Measurements from ENCODE around the gene KRT71.

Gene KRT71

GRCh38 chr12:52527121-52527800 is 25.7 kb downstream of the KRT71 start:
- H3K27me3 ChIP-seq (ENCODE audit: insufficient read depth, low read length, poor library complexity, severe bottlenecking): no peaks in the 10 kb centered on the region
- H3K4me1 ChIP-seq (ENCODE audit: insufficient read depth, low read length, poor library complexity, severe bottlenecking): peaks cover 7% of the 10 kb centered on the region
- peak overlapping the region; percentile 39 for H3K9ac ChIP-seq (ENCODE audit: low read depth, low read length, poor library complexity, severe bottlenecking)

GRCh38 chr12:52526511-52526951 is 26.4 kb downstream of the KRT71 start:
- Histone ChIP-seq H3F3A (ENCODE audit: low read depth) (no peaks in the 10 kb centered on the region), H3K9me3 (ENCODE audit: insufficient read depth, low read depth, low read length) (no peaks in the 10 kb centered on the region), H3K4me1 (ENCODE audit: insufficient read depth, low read length, poor library complexity, severe bottlenecking) (peaks cover 7% of the 10 kb centered on the region), H3K4me2 (ENCODE audit: low read depth, low read length, poor library complexity, severe bottlenecking) (peak overlapping the region; percentile 14), H4K20me1 (ENCODE audit: insufficient read depth, low read length, poor library complexity, severe bottlenecking) (no peaks in the 10 kb centered on the region), H3K36me3 (ENCODE audit: insufficient read depth, low read length) (no peaks in the 10 kb centered on the region), H2AFZ (ENCODE audit: low read length) (no peak overlapping the region), H3K27me3 (ENCODE audit: insufficient read depth, low read length, poor library complexity, severe bottlenecking) (no peaks in the 10 kb centered on the region), H3K4me3 (ENCODE audit: low read length, poor library complexity, severe bottlenecking) (no peak overlapping the region), H3K79me2 (ENCODE audit: insufficient read depth, low read length) (no peaks in the 10 kb centered on the region), H3K9me2 (replicated peaks; ENCODE audit: low read depth, low read length) (no peaks in the 10 kb centered on the region), H3K9ac (ENCODE audit: low read depth, low read length, poor library complexity, severe bottlenecking) (peak overlapping the region; percentile 39)
- TF ChIP-seq EZH2phosphoT487 (IDR thresholded peaks at IDR 0.05; ENCODE audit: borderline replicate concordance): no peak
- TF ChIP-seq CTCF (conservative IDR thresholded peaks at IDR 0.05; ENCODE audit: low read length): no peak

More at GRCh38 chr12:52527121-52527800, 25.7 kb downstream of the KRT71 start:
- Histone ChIP-seq H3K9me2 (replicated peaks; ENCODE audit: low read depth, low read length) (no peaks in the 10 kb centered on the region), H3K36me3 (ENCODE audit: insufficient read depth, low read length) (no peaks in the 10 kb centered on the region), H2AFZ (ENCODE audit: low read length) (no peak overlapping the region), H3K4me3 (ENCODE audit: low read length, poor library complexity, severe bottlenecking) (no peak overlapping the region), H3K79me2 (ENCODE audit: insufficient read depth, low read length) (no peaks in the 10 kb centered on the region), H3F3A (ENCODE audit: low read depth) (no peaks in the 10 kb centered on the region), H3K9me3 (ENCODE audit: insufficient read depth, low read depth, low read length) (no peaks in the 10 kb centered on the region), H3K4me2 (ENCODE audit: low read depth, low read length, poor library complexity, severe bottlenecking) (no peak overlapping the region), H4K20me1 (ENCODE audit: insufficient read depth, low read length, poor library complexity, severe bottlenecking) (no peaks in the 10 kb centered on the region)
- no peak for TF ChIP-seq EZH2phosphoT487 (IDR thresholded peaks at IDR 0.05; ENCODE audit: borderline replicate concordance)
- no peak for TF ChIP-seq CTCF (conservative IDR thresholded peaks at IDR 0.05; ENCODE audit: low read length)

- no peaks in the 10 kb centered on the region for H3K9me3 ChIP-seq (ENCODE audit: insufficient read depth, low read depth, low read length)
- H3K4me1 ChIP-seq (ENCODE audit: insufficient read depth, low read length, poor library complexity, severe bottlenecking): peaks cover 7% of the 10 kb centered on the region
- H3K9ac ChIP-seq (ENCODE audit: low read depth, low read length, poor library complexity, severe bottlenecking): no peak overlapping the region
- H4K20me1 ChIP-seq (ENCODE audit: insufficient read depth, low read length, poor library complexity, severe bottlenecking): no peaks in the 10 kb centered on the region
- no peaks in the 10 kb centered on the region for H3K27me3 ChIP-seq (ENCODE audit: insufficient read depth, low read length, poor library complexity, severe bottlenecking)
- TF ChIP-seq CTCF (conservative IDR thresholded peaks at IDR 0.05; ENCODE audit: low read length): no peak
- TF ChIP-seq EZH2phosphoT487 (IDR thresholded peaks at IDR 0.05; ENCODE audit: borderline replicate concordance): no peak
- no peaks in the 10 kb centered on the region for H3K36me3 ChIP-seq (ENCODE audit: insufficient read depth, low read length)
- no peak overlapping the region for H3K4me3 ChIP-seq (ENCODE audit: low read length, poor library complexity, severe bottlenecking)
- no peaks in the 10 kb centered on the region for H3F3A ChIP-seq (ENCODE audit: low read depth)
- no peak overlapping the region for H2AFZ ChIP-seq (ENCODE audit: low read length)
- no peaks in the 10 kb centered on the region for H3K9me2 ChIP-seq (replicated peaks; ENCODE audit: low read depth, low read length)
- H3K79me2 ChIP-seq (ENCODE audit: insufficient read depth, low read length): no peaks in the 10 kb centered on the region
- H3K4me2 ChIP-seq (ENCODE audit: low read depth, low read length, poor library complexity, severe bottlenecking): peak overlapping the region; percentile 14
Observed at GRCh38 chr12:52525661-52526499, 27.1 kb downstream of the KRT71 start.

Measured in Loucy (cell line).